CD4-positive, alpha-beta memory T cell (primary cell): Measurements from ENCODE around the gene TMEM229B. TPM values are rescaled to one million over a fixed set of nuclear protein-coding genes. Genes with fewer than 3 reads are reported as not detected.

ENCODE experiments used
- CTCF ChIA-PET: fragments of 350-600 bp; sonication (Branson Sonifier 250); formaldehyde crosslinking; loops from one replicate; lab custom pipeline; 2021; ENCODE audit warnings: inconsistent platforms; ENCODE audit not compliant: partially characterized antibody; lab: Charles Lee
- POLR2A ChIA-PET: fragments of 350-600 bp; sonication (Branson Sonifier 250); formaldehyde crosslinking; loops from one replicate; lab custom pipeline; 2021; ENCODE audit not compliant: partially characterized antibody; lab: Charles Lee
- DNase-seq, 5 donors: peaks; one replicate each; pipeline versions ENCODE4 v3.0.0 to v3.0.0-alpha.2; 2020 to 2022; ENCODE audit warnings: mixed read lengths in 1 of 5
- H3K27ac ChIP-seq: one replicate; pipeline ENCODE4 v1.7.0; 2013; ENCODE audit warnings: low read depth, low read length
- H3K27me3 ChIP-seq: 2 replicates; pipeline ENCODE4 v1.7.0; 2013; ENCODE audit warnings: mild to moderate bottlenecking, low read length, moderate library complexity; ENCODE audit not compliant: insufficient read depth
- H3K36me3 ChIP-seq: 2 replicates; pipeline ENCODE4 v1.7.0; 2013; ENCODE audit warnings: mild to moderate bottlenecking, low read length, moderate library complexity; ENCODE audit not compliant: insufficient read depth
- H3K4me1 ChIP-seq: 2 replicates; pipeline ENCODE4 v1.7.0; 2013; ENCODE audit warnings: mild to moderate bottlenecking, low read length, moderate library complexity; ENCODE audit not compliant: insufficient read depth
- H3K4me3 ChIP-seq, 2 donors: one replicate each; pipeline ENCODE4 v1.7.0; 2013; ENCODE audit warnings: low read length in 2 of 2, mild to moderate bottlenecking in 1 of 2
- H3K9me3 ChIP-seq, 2 donors: one replicate each; pipeline ENCODE4 v1.7.0; 2013; ENCODE audit warnings: low read length in 2 of 2, control low read depth in 1 of 2; ENCODE audit not compliant: control insufficient read depth in 1 of 2
- H3K27ac Mint-ChIP-seq, 7 donors: one replicate each; pipeline ENCODE4 v1.8.0; 2020 to 2021; ENCODE audit warnings: mixed read lengths in 7 of 7, mild to moderate bottlenecking in 6 of 7, inconsistent platforms in 3 of 7, moderate library complexity in 3 of 7
- H3K27me3 Mint-ChIP-seq, 2 donors: one replicate each; pipeline ENCODE4 v1.8.0; 2020 to 2021; ENCODE audit warnings: mixed read lengths in 2 of 2
- H3K36me3 Mint-ChIP-seq, 2 donors: one replicate each; pipeline ENCODE4 v1.8.0; 2020 to 2021; ENCODE audit warnings: mixed read lengths in 2 of 2, inconsistent platforms in 1 of 2, mild to moderate bottlenecking in 1 of 2
- H3K4me1 Mint-ChIP-seq, 4 donors: one replicate each; pipeline ENCODE4 v1.8.0; 2020 to 2021; ENCODE audit warnings: mixed read lengths in 4 of 4, mild to moderate bottlenecking in 1 of 4
- H3K4me3 Mint-ChIP-seq, 8 donors: one replicate each; pipeline ENCODE4 v1.8.0; 2020 to 2021; ENCODE audit warnings: mixed read lengths in 8 of 8, mild to moderate bottlenecking in 7 of 8, moderate library complexity in 6 of 8, inconsistent platforms in 3 of 8
- H3K9me3 Mint-ChIP-seq, 8 donors: one replicate each; pipeline ENCODE4 v1.8.0; 2020 to 2021; ENCODE audit warnings: mixed read lengths in 8 of 8, mild to moderate bottlenecking in 5 of 8, inconsistent platforms in 3 of 8, moderate library complexity in 1 of 8
- intact Hi-C: fragments of 100-400 bp; cut with micrococcal nuclease; formaldehyde crosslinking; loops from one replicate; pipeline ENCODE4 v1.15.1; 2023
- polyA plus RNA-seq, 2 donors: library from polyadenylated mRNA; unstranded; fragments of 300-500 nt; fragmentation: Illumina TruSeq; gene quantifications; one replicate each; pipeline ENCODE4 v1.2.3, GENCODE V29; 2021
- total RNA-seq, 2 experiments: library from RNA; stranded (reverse); gene quantifications; one replicate each; pipeline ENCODE4 v1.2.3, GENCODE V29; 2021

Gene TMEM229B
- total and polyA plus RNA-seq, 4 experiments from 2014 or later: 12.5 to 35.8 (median 31.9) TPM

- peaks cover 19% of the 10 kb centered on the region for H3K4me1 ChIP-seq
- intact Hi-C loops: no loop called here
- H3K4me1 Mint-ChIP-seq: peaks cover 20 to 41% (median 33%) of the 10 kb centered on the region in 4 donors
Measured at GRCh38 chr14:67491741-67492507, 3.4 kb upstream of the TMEM229B start.

GRCh38 chr14:67491285-67491684, 2.8 kb upstream of the TMEM229B start:
- no peak for DNase-seq
- H3K4me3 Mint-ChIP-seq: no peak overlapping the region
- H3K36me3 ChIP-seq: peaks cover 4% of the 10 kb centered on the region
- H3K4me1 Mint-ChIP-seq: peaks cover 25 to 48% (median 38%) of the 10 kb centered on the region in 4 donors
- peak overlapping the region in 5 of 7 donors; percentile 15 to 95 (median 42) for H3K27ac Mint-ChIP-seq
- H3K9me3 Mint-ChIP-seq: peaks cover 0 to 21% (median 10%) of the 10 kb centered on the region in 8 donors
- H3K27me3 Mint-ChIP-seq: no peaks in the 10 kb centered on the region
- H3K36me3 Mint-ChIP-seq: peaks cover 14 to 24% of the 10 kb centered on the region in 2 donors
- no peak overlapping the region for H3K4me3 ChIP-seq
- H3K27ac ChIP-seq: no peak overlapping the region
- intact Hi-C loops: no loop called here
- ChIA-PET POLR2A (no interaction called here), CTCF (no interaction called here)
- H3K9me3 ChIP-seq: peaks cover 8 to 12% of the 10 kb centered on the region in 2 donors
- H3K4me1 ChIP-seq: peaks cover 23% of the 10 kb centered on the region
- H3K27me3 ChIP-seq: no peaks in the 10 kb centered on the region

More at GRCh38 chr14:67491741-67492507, 3.4 kb upstream of the TMEM229B start:
- H3K4me3 Mint-ChIP-seq: no peak overlapping the region
- Histone ChIP-seq H3K27ac (no peak overlapping the region), H3K4me3 (no peak overlapping the region), H3K27me3 (no peaks in the 10 kb centered on the region), H3K36me3 (no peaks in the 10 kb centered on the region), H3K9me3 (peaks cover 8 to 12% of the 10 kb centered on the region in 2 donors)
- no peaks in the 10 kb centered on the region for H3K27me3 Mint-ChIP-seq
- H3K36me3 Mint-ChIP-seq: peaks cover 8 to 18% of the 10 kb centered on the region in 2 donors
- H3K27ac Mint-ChIP-seq: peak overlapping the region in 2 of 7 donors; percentile 64 to 70
- H3K9me3 Mint-ChIP-seq: peaks cover 0 to 23% (median 10%) of the 10 kb centered on the region in 8 donors
- no peak for DNase-seq
- ChIA-PET CTCF (no interaction called here), POLR2A (no interaction called here)

GRCh38 chr14:67490196-67490595, 1.7 kb upstream of the TMEM229B start:
- DNase-seq: no peak
- ChIA-PET CTCF (no interaction called here), POLR2A (no interaction called here)
- peak overlapping the region in 1 of 8 donors; percentile 10 for H3K4me3 Mint-ChIP-seq
- H3K27ac Mint-ChIP-seq: peak overlapping the region; percentile 47 to 95 (median 72)
- intact Hi-C loops: no loop called here
- Histone ChIP-seq H3K4me1 (peaks cover 33% of the 10 kb centered on the region), H3K9me3 (peaks cover 8 to 12% of the 10 kb centered on the region in 2 donors), H3K4me3 (no peak overlapping the region), H3K36me3 (peaks cover 13% of the 10 kb centered on the region), H3K27me3 (no peaks in the 10 kb centered on the region), H3K27ac (no peak overlapping the region)
- H3K36me3 Mint-ChIP-seq: peaks cover 24 to 34% of the 10 kb centered on the region in 2 donors
- H3K9me3 Mint-ChIP-seq: peaks cover 0 to 20% (median 10%) of the 10 kb centered on the region in 8 donors
- peaks cover 33 to 59% (median 47%) of the 10 kb centered on the region in 4 donors for H3K4me1 Mint-ChIP-seq
- H3K27me3 Mint-ChIP-seq: no peaks in the 10 kb centered on the region

- Histone ChIP-seq H3K4me3 (peak overlapping the region; percentile 74 to 93), H3K4me1 (peaks cover 54% of the 10 kb centered on the region), H3K36me3 (peaks cover 25% of the 10 kb centered on the region), H3K27ac (peak overlapping the region; percentile 93), H3K27me3 (no peaks in the 10 kb centered on the region), H3K9me3 (no peaks in the 10 kb centered on the region)
- no peak for DNase-seq
- H3K4me3 Mint-ChIP-seq: peak overlapping the region; percentile 91 to 100 (median 96)
- CTCF ChIA-PET: interaction anchor here (0.7 to 4.0 kb wide), 13 partner anchors 9 to 132 kb away, joined by 3 to 21 read pairs (median 4); partner anchors contain the start of genes ARG2 and PIGH
- intact Hi-C loops: loop anchor here (5.0 kb wide), 1 partner anchor 45 kb away; the partner anchor contains the start of gene PLEKHH1
- no peaks in the 10 kb centered on the region for H3K9me3 Mint-ChIP-seq
- no peaks in the 10 kb centered on the region for H3K27me3 Mint-ChIP-seq
- POLR2A ChIA-PET: interaction anchor here (0.8 to 4.8 kb wide), 9 partner anchors 9 to 112 kb away, joined by 3 to 51 read pairs (median 5); partner anchors contain the start of gene PIGH
- peaks cover 24 to 50% of the 10 kb centered on the region in 2 donors for H3K36me3 Mint-ChIP-seq
- peak overlapping the region; percentile 95 to 100 (median 99) for H3K27ac Mint-ChIP-seq
- peaks cover 38 to 72% (median 56%) of the 10 kb centered on the region in 4 donors for H3K4me1 Mint-ChIP-seq
Measured at GRCh38 chr14:67487332-67487731, 1.2 kb downstream of the TMEM229B start.

- CTCF ChIA-PET: interaction anchor here (0.7 to 4.0 kb wide), 6 partner anchors 9 to 59 kb away, joined by 3 to 21 read pairs (median 4); no protein-coding TSS in a partner anchor
Measured at GRCh38 chr14:67486890-67487289, 1.6 kb downstream of the TMEM229B start.

GRCh38 chr14:67485501-67486095, 2.9 kb downstream of the TMEM229B start:
- H3K27ac Mint-ChIP-seq: peak overlapping the region; percentile 65 to 87 (median 75)
- H3K4me1 ChIP-seq: peaks cover 56% of the 10 kb centered on the region
- H3K4me3 ChIP-seq: no peak overlapping the region
- DNase-seq: no peak
- H3K27ac ChIP-seq: no peak overlapping the region
- ChIA-PET CTCF (interaction anchor here (4.0 kb wide), 1 partner anchor 41 kb away, joined by 21 read pairs; no protein-coding TSS in a partner anchor), POLR2A (interaction anchor here (4.8 kb wide), 1 partner anchor 29 kb away, joined by 51 read pairs; no protein-coding TSS in a partner anchor)
- H3K27me3 ChIP-seq: no peaks in the 10 kb centered on the region
- intact Hi-C loops: loop anchor here (5.0 kb wide), 1 partner anchor 47 kb away; the partner anchor contains the start of gene PLEKHH1
- H3K36me3 ChIP-seq: peaks cover 25% of the 10 kb centered on the region
- H3K4me1 Mint-ChIP-seq: peaks cover 46 to 83% (median 64%) of the 10 kb centered on the region in 4 donors
- peak overlapping the region in 3 of 8 donors; percentile 32 to 44 (median 40) for H3K4me3 Mint-ChIP-seq
- H3K27me3 Mint-ChIP-seq: no peaks in the 10 kb centered on the region
- no peaks in the 10 kb centered on the region for H3K9me3 Mint-ChIP-seq
- no peaks in the 10 kb centered on the region for H3K9me3 ChIP-seq
- peaks cover 24 to 65% of the 10 kb centered on the region in 2 donors for H3K36me3 Mint-ChIP-seq

More at GRCh38 chr14:67486890-67487289, 1.6 kb downstream of the TMEM229B start:
- Mint-ChIP-seq H3K36me3 (peaks cover 24 to 53% of the 10 kb centered on the region in 2 donors), H3K9me3 (no peaks in the 10 kb centered on the region), H3K4me3 (peak overlapping the region; percentile 29 to 100 (median 96)), H3K4me1 (peaks cover 38 to 75% (median 57%) of the 10 kb centered on the region in 4 donors), H3K27me3 (no peaks in the 10 kb centered on the region), H3K27ac (peak overlapping the region in 5 of 7 donors; percentile 79 to 100 (median 99))
- no peak overlapping the region for H3K4me3 ChIP-seq
- H3K27me3 ChIP-seq: no peaks in the 10 kb centered on the region
- H3K9me3 ChIP-seq: no peaks in the 10 kb centered on the region
- intact Hi-C loops: loop anchor here (5.0 kb wide), 1 partner anchor 45 kb away; the partner anchor contains the start of gene PLEKHH1
- no peak for DNase-seq
- peak overlapping the region; percentile 93 for H3K27ac ChIP-seq
- POLR2A ChIA-PET: interaction anchor here (1.4 to 4.8 kb wide), 3 partner anchors 9 to 28 kb away, joined by 5 to 51 read pairs (median 6); no protein-coding TSS in a partner anchor
- peaks cover 56% of the 10 kb centered on the region for H3K4me1 ChIP-seq
- peaks cover 25% of the 10 kb centered on the region for H3K36me3 ChIP-seq
